Articular chondrocyte of knee joint (primary cell): ENCODE data around the gene ALPK1. TPM values are rescaled to one million over a fixed set of nuclear protein-coding genes. Genes with fewer than 3 reads are reported as not detected.

ENCODE experiments used
- total RNA-seq: library from RNA; depleted of rRNA; stranded (reverse); fragments of >200 nt; gene quantifications from 2 replicates; pipeline ENCODE4 v1.2.3, GENCODE V29; 2012

Gene ALPK1
- total RNA-seq, result 32.6 and 33.2 TPM in 2 replicates

DNA sequence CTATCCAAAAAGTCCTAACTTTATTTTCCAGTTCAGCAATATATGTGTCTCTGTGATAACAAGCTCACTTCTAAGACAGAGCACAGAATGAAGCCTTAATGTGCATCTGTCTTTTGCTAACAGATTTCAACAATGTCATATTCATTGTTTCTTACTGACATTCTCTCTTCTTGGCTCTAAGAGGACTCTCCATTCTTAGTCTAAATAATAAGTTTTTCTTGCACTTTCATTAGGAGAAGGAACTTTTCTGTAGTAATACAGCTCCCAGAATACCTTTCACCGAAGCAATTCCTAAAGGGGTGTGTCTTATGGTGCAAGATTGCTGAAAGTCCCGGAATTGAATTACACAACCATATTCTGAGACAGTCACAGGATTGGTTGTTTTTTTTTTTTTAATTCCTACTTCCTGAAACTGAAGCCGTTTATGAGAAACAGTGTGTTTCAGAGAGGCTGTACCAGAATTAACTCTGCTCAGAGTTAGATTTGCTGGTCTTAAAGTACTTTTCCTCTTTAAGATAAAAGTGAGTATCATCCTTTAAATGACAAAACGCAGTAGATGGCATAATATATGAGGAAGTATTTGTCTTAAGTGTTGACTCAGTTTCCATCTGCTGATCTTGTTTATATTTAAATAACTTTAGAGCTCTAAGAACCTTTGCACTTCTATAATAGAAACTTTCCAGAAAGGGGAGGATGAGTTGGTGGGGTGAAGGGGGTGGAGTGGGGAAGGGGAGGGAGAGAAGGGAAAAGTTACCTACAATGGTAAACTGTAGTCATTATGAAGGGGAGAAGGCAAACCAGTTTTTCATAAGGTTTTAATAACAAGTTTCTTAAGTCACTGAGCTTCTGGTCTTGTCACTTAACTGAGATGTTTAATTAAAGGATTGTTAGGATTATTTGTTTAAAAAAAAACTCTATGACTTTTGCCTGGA is at the start of gene ALPK1:
ALPK1 (plus strand) TSS at position 421 of the 932 bp plus-strand sequence.

Other genes with a start within 250 kb of the ALPK1 start
- gene FAM241A, start 151.9 kb upstream of the ALPK1 start, total RNA-seq, result 0.65 TPM in 2 replicates
- gene AP1AR, start 65.6 kb upstream of the ALPK1 start, total RNA-seq, result 17.8 and 22.6 TPM in 2 replicates
- gene TIFA, start 11.5 kb upstream of the ALPK1 start, total RNA-seq, result 5.9 and 6.1 TPM in 2 replicates
- under 0.01 TPM in 1 of 2 replicates, not detected in the other for gene NEUROG2, start 218.8 kb downstream of the ALPK1 start, total RNA-seq